Measurements from ENCODE around the gene OR6B1. TPM values are rescaled to one million over a fixed set of nuclear protein-coding genes. Genes with fewer than 3 reads are reported as not detected.

The OR6B1 gene
- total RNA-seq, 4 donors from 2014 or later: not detected

GRCh38 chr7:144026203-144026883, 26.2 kb downstream of the OR6B1 start:
- no peak for ATAC-seq (ENCODE audit: low FRiP score)
- DNase-seq (ENCODE audit: low spot score): no peak
- TF ChIP-seq CTCF (IDR thresholded peaks at IDR 0.05): no peak

GRCh38 chr7:144027070-144027469, 26.9 kb downstream of the OR6B1 start:
- no peak for TF ChIP-seq CTCF (IDR thresholded peaks at IDR 0.05)
- DNase-seq (ENCODE audit: low spot score) (no peak), ATAC-seq (ENCODE audit: low FRiP score) (no peak)

GRCh38 chr7:144027974-144028373, 27.9 kb downstream of the OR6B1 start:
- ATAC-seq (ENCODE audit: low FRiP score) (no peak), DNase-seq (ENCODE audit: low spot score) (no peak)
- TF ChIP-seq CTCF (IDR thresholded peaks at IDR 0.05): no peak

GRCh38 chr7:144028547-144028946, 28.4 kb downstream of the OR6B1 start:
- ATAC-seq (ENCODE audit: low FRiP score) (no peak), DNase-seq (ENCODE audit: low spot score) (no peak)
- no peak for TF ChIP-seq CTCF (IDR thresholded peaks at IDR 0.05)

- ATAC-seq (ENCODE audit: low FRiP score): no peak
- no peak for TF ChIP-seq CTCF (IDR thresholded peaks at IDR 0.05)
- no peak for DNase-seq (ENCODE audit: low spot score)
Measured at GRCh38 chr7:144032516-144032915, 32.4 kb downstream of the OR6B1 start.

GRCh38 chr7:144032985-144033709, 33.0 kb downstream of the OR6B1 start:
- no peak for TF ChIP-seq CTCF (IDR thresholded peaks at IDR 0.05)
- DNase-seq (ENCODE audit: low spot score) (no peak), ATAC-seq (ENCODE audit: low FRiP score) (no peak)

- no peak for DNase-seq (ENCODE audit: low spot score)
- ATAC-seq (ENCODE audit: low FRiP score): no peak
- TF ChIP-seq CTCF (IDR thresholded peaks at IDR 0.05): no peak
Measured at GRCh38 chr7:144035385-144035784, 35.3 kb downstream of the OR6B1 start.
